T-helper 17 cell (primary cell): ENCODE data around the gene KRTAP5-1. TPM values are rescaled to one million over a fixed set of nuclear protein-coding genes. Genes with fewer than 3 reads are reported as not detected.

Experiments used
- ATAC-seq: fragments of 150-1000 bp; cut with Tn5 transposase; 2 replicates; pipeline ENCODE4 v1.10.0; 2021; ENCODE audit warnings: mild to moderate bottlenecking, moderate library complexity
- DNase-seq, 3 donors: peaks; one replicate each; pipeline versions ENCODE4 v3.0.0 to v3.0.0-alpha.2; 2020 to 2021
- H3K9me3 ChIP-seq: one replicate; pipeline ENCODE4 v1.7.0; 2013; ENCODE audit warnings: low read length, mild to moderate bottlenecking; ENCODE audit not compliant: control insufficient read depth, poor library complexity, severe bottlenecking
- H3K27ac Mint-ChIP-seq: one replicate; pipeline ENCODE4 v1.8.0; 2022; ENCODE audit warnings: mild to moderate bottlenecking, moderate library complexity, mixed read lengths
- H3K27me3 Mint-ChIP-seq: one replicate; pipeline ENCODE4 v1.8.0; 2022; ENCODE audit warnings: mixed read lengths
- H3K36me3 Mint-ChIP-seq: one replicate; pipeline ENCODE4 v1.8.0; 2022; ENCODE audit warnings: low read depth, mixed read lengths
- H3K4me1 Mint-ChIP-seq: one replicate; pipeline ENCODE4 v1.8.0; 2022; ENCODE audit warnings: mild to moderate bottlenecking, mixed read lengths
- H3K4me3 Mint-ChIP-seq: one replicate; pipeline ENCODE4 v1.8.0; 2022; ENCODE audit warnings: mild to moderate bottlenecking, moderate library complexity, mixed read lengths
- total RNA-seq, 4 donors: library from RNA in 2 of 4; stranded (reverse) in 2 of 4; gene quantifications; one replicate each; pipeline ENCODE4 v1.2.3 and lab custom pipeline; 2022 to 2026

Gene KRTAP5-1
- total RNA-seq, 2 donors from 2014 or later = not detected

GRCh38 chr11:1559111-1559951 lies 25.8 kb downstream of the KRTAP5-1 start:
- no peak overlapping the region for H3K27ac Mint-ChIP-seq
- DNase-seq = no peak
- H3K4me3 Mint-ChIP-seq = peak overlapping the region; percentile 39

DNA sequence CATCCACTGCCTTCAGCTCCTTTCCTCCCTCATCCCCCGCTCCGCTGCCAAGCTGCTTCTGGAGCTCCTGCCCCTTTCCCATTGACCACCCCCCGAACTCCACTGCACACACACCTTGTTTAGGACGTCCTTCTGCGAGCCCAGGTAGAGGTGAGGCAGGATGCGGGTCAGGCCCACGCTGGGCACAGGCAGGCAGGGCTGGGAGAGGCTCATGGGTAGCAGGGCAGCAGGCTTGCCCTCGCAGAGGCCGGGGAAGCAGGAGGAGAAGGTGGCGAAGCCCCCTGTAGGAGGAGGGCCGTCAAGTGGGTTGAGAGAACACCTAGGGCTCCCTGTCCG lies 26.3 kb downstream of the KRTAP5-1 start:
- peaks cover 2% of the 10 kb centered on the region for H3K4me1 Mint-ChIP-seq
- no peak for ATAC-seq

More at GRCh38 chr11:1559111-1559951, 25.8 kb downstream of the KRTAP5-1 start:
- peak; percentile 13 for ATAC-seq
- Mint-ChIP-seq H3K27me3 (no peaks in the 10 kb centered on the region), H3K36me3 (peaks cover 2% of the 10 kb centered on the region), H3K4me1 (peaks cover 2% of the 10 kb centered on the region)
- no peaks in the 10 kb centered on the region for H3K9me3 ChIP-seq

GRCh38 chr11:1557904-1558774 lies 26.9 kb downstream of the KRTAP5-1 start:
- DNase-seq = no peak
- no peak for ATAC-seq
- H3K36me3 Mint-ChIP-seq = peaks cover 2% of the 10 kb centered on the region
- peaks cover 5% of the 10 kb centered on the region for H3K27me3 Mint-ChIP-seq
- H3K4me3 Mint-ChIP-seq = peak overlapping the region; percentile 61
- peaks cover 2% of the 10 kb centered on the region for H3K4me1 Mint-ChIP-seq
- no peaks in the 10 kb centered on the region for H3K9me3 ChIP-seq
- no peak overlapping the region for H3K27ac Mint-ChIP-seq

More for the DNA sequence above, 26.3 kb downstream of the KRTAP5-1 start:
- H3K4me3 Mint-ChIP-seq = no peak overlapping the region
- no peak overlapping the region for H3K27ac Mint-ChIP-seq
- H3K27me3 Mint-ChIP-seq = peaks cover 2% of the 10 kb centered on the region
- DNase-seq = no peak
- no peaks in the 10 kb centered on the region for H3K9me3 ChIP-seq
- peaks cover 2% of the 10 kb centered on the region for H3K36me3 Mint-ChIP-seq

- H3K4me1 Mint-ChIP-seq = peaks cover 2% of the 10 kb centered on the region
- peaks cover 5% of the 10 kb centered on the region for H3K27me3 Mint-ChIP-seq
- no peaks in the 10 kb centered on the region for H3K9me3 ChIP-seq
- ATAC-seq (no peak), DNase-seq (no peak)
- peaks cover 2% of the 10 kb centered on the region for H3K36me3 Mint-ChIP-seq
- H3K4me3 Mint-ChIP-seq = peak overlapping the region; percentile 61
- H3K27ac Mint-ChIP-seq = no peak overlapping the region
These were observed 27.8 kb downstream of the KRTAP5-1 start for GRCh38 chr11:1557051-1557884.

- no peaks in the 10 kb centered on the region for H3K36me3 Mint-ChIP-seq
- peaks cover 2% of the 10 kb centered on the region for H3K4me1 Mint-ChIP-seq
- DNase-seq (no peak), ATAC-seq (no peak)
- H3K9me3 ChIP-seq = no peaks in the 10 kb centered on the region
- no peak overlapping the region for H3K4me3 Mint-ChIP-seq
- peaks cover 5% of the 10 kb centered on the region for H3K27me3 Mint-ChIP-seq
- no peak overlapping the region for H3K27ac Mint-ChIP-seq
These were observed 28.7 kb downstream of the KRTAP5-1 start for GRCh38 chr11:1556278-1556902.

DNA sequence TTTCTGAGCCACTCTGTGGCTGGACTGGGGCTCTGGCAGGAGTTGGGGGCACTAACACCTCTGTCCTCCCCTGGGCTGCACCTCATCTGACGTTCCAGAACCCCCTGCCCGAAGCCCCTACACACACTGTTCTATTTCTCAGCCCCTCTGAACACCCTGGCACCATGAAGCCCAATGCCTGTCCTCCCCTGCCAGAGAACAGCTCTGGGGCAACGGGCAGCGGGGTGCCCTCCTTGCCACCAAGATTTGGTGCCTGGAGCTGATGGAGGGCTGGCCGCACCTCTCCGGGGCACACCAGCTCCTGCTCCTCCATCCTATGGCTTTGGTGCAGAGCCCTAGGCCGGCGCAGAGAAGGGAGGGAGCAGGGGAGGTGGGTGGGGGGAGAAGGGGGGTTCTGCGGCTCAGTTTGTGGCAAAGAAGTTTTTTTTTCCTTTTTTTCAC lies 29.4 kb downstream of the KRTAP5-1 start:
- Mint-ChIP-seq H3K27me3 (peaks cover 5% of the 10 kb centered on the region), H3K4me3 (peak overlapping the region; percentile 57), H3K27ac (no peak overlapping the region), H3K4me1 (peaks cover 2% of the 10 kb centered on the region), H3K36me3 (no peaks in the 10 kb centered on the region)
- H3K9me3 ChIP-seq = no peaks in the 10 kb centered on the region
- ATAC-seq = peak; percentile 1
- DNase-seq = no peak

GRCh38 chr11:1554981-1555712 lies 29.9 kb downstream of the KRTAP5-1 start:
- peak in 1 of 3 donors; percentile 7 for DNase-seq
- no peaks in the 10 kb centered on the region for H3K9me3 ChIP-seq
- Mint-ChIP-seq H3K4me3 (no peak overlapping the region), H3K27me3 (peaks cover 5% of the 10 kb centered on the region), H3K4me1 (peaks cover 2% of the 10 kb centered on the region), H3K27ac (peak overlapping the region; percentile 92), H3K36me3 (no peaks in the 10 kb centered on the region)
- peak; percentile 23 for ATAC-seq

GRCh38 chr11:1553808-1554594 lies 31.1 kb downstream of the KRTAP5-1 start:
- H3K27ac Mint-ChIP-seq = peak overlapping the region; percentile 92
- no peak for DNase-seq

GRCh38 chr11:1549338-1550330 lies 35.4 kb downstream of the KRTAP5-1 start:
- peaks cover 27% of the 10 kb centered on the region for H3K27me3 Mint-ChIP-seq
- H3K36me3 Mint-ChIP-seq = no peaks in the 10 kb centered on the region
- ATAC-seq = no peak

More at GRCh38 chr11:1553808-1554594, 31.1 kb downstream of the KRTAP5-1 start:
- no peaks in the 10 kb centered on the region for H3K9me3 ChIP-seq
- peaks cover 4% of the 10 kb centered on the region for H3K4me1 Mint-ChIP-seq
- no peaks in the 10 kb centered on the region for H3K36me3 Mint-ChIP-seq
- peaks cover 17% of the 10 kb centered on the region for H3K27me3 Mint-ChIP-seq
- ATAC-seq = peak; percentile 7
- H3K4me3 Mint-ChIP-seq = peak overlapping the region; percentile 39

GRCh38 chr11:1548221-1549070 lies 36.6 kb downstream of the KRTAP5-1 start:
- DNase-seq (no peak), ATAC-seq (no peak)
- peaks cover 22% of the 10 kb centered on the region for H3K27me3 Mint-ChIP-seq
- H3K4me3 Mint-ChIP-seq = peak overlapping the region; percentile 73
- H3K36me3 Mint-ChIP-seq = no peaks in the 10 kb centered on the region
- H3K4me1 Mint-ChIP-seq = peaks cover 2% of the 10 kb centered on the region
- no peak overlapping the region for H3K27ac Mint-ChIP-seq
- H3K9me3 ChIP-seq = no peaks in the 10 kb centered on the region

More at GRCh38 chr11:1549338-1550330, 35.4 kb downstream of the KRTAP5-1 start:
- no peak overlapping the region for H3K27ac Mint-ChIP-seq
- no peak overlapping the region for H3K4me3 Mint-ChIP-seq
- no peak for DNase-seq
- no peaks in the 10 kb centered on the region for H3K9me3 ChIP-seq
- peaks cover 2% of the 10 kb centered on the region for H3K4me1 Mint-ChIP-seq
